LHCN-M2 (cell line): ENCODE results near the gene PSMD3. TPM values are rescaled to one million over a fixed set of nuclear protein-coding genes. Genes with fewer than 3 reads are reported as not detected.

Source experiments
- DNase-seq: peaks from one replicate; pipeline ENCODE4 v3.0.0-alpha.2; 2012; ENCODE audit warnings: low read depth
- total RNA-seq: library from RNA; depleted of rRNA; stranded (reverse); fragments of >200 nt; gene quantifications from 2 replicates; pipeline ENCODE4 v1.2.3, GENCODE V29; 2014

Gene PSMD3
- total RNA-seq, 1 experiment from 2014 or later, result 159 TPM

- DNase-seq, result no peak
Observed at GRCh38 chr17:39960524-39961041, 20.0 kb upstream of the PSMD3 start.

GRCh38 chr17:39962642-39963220 is 17.9 kb upstream of the PSMD3 start, which contains the start of gene GSDMA:
Gene GSDMA, plus strand, starts transcription at chr17:39963004. Its CDS starts 2,684 bp downstream, at chr17:39965688.
- DNase-seq, result no peak

- no peak for DNase-seq
Observed at GRCh38 chr17:39963829-39964228, 16.8 kb upstream of the PSMD3 start.

- DNase-seq, result no peak
Observed at GRCh38 chr17:39965017-39965699, 15.4 kb upstream of the PSMD3 start.

- DNase-seq, result no peak
Observed at GRCh38 chr17:39966771-39967170, 13.8 kb upstream of the PSMD3 start.

- no peak for DNase-seq
Observed at GRCh38 chr17:39968761-39969160, 11.8 kb upstream of the PSMD3 start.

GRCh38 chr17:39969375-39969774 is 11.2 kb upstream of the PSMD3 start:
- DNase-seq, result no peak

GRCh38 chr17:39970157-39970692 is 10.4 kb upstream of the PSMD3 start:
- no peak for DNase-seq

- no peak for DNase-seq
Observed at GRCh38 chr17:39971076-39971603, 9.5 kb upstream of the PSMD3 start.

GRCh38 chr17:39972271-39972670 is 8.3 kb upstream of the PSMD3 start:
- no peak for DNase-seq

- DNase-seq, result no peak
Observed at GRCh38 chr17:39973496-39973895, 7.1 kb upstream of the PSMD3 start.

GRCh38 chr17:39974433-39974832 is 6.2 kb upstream of the PSMD3 start:
- no peak for DNase-seq

GRCh38 chr17:39975801-39976200 is 4.8 kb upstream of the PSMD3 start:
- no peak for DNase-seq

GRCh38 chr17:39979016-39979670 is 1.5 kb upstream of the PSMD3 start:
- DNase-seq, result peak; percentile 64

- DNase-seq, result peak; percentile 39
Observed at GRCh38 chr17:39979893-39980350, 685 bp upstream of the PSMD3 start.

GRCh38 chr17:39981207-39981741 is 667 bp downstream of the PSMD3 start:
- no peak for DNase-seq

- no peak for DNase-seq
Observed at GRCh38 chr17:39981766-39982375, 1.3 kb downstream of the PSMD3 start.

GRCh38 chr17:39988206-39988810 is 7.7 kb downstream of the PSMD3 start:
- no peak for DNase-seq

GRCh38 chr17:39994448-39994847 is 13.8 kb downstream of the PSMD3 start:
- no peak for DNase-seq

- DNase-seq, result no peak
Observed at GRCh38 chr17:39995438-39995837, 14.8 kb downstream of the PSMD3 start.

GRCh38 chr17:39996162-39996561 is 15.6 kb downstream of the PSMD3 start:
- DNase-seq, result no peak
